ENCODE measurements around the gene BTN2A1.
"Not testable (repeated sequence)": the region's sequence is repeated elsewhere in the genome, so short reads cannot be mapped to it uniquely, and the experiment has no call there.

The BTN2A1 gene

DNA sequence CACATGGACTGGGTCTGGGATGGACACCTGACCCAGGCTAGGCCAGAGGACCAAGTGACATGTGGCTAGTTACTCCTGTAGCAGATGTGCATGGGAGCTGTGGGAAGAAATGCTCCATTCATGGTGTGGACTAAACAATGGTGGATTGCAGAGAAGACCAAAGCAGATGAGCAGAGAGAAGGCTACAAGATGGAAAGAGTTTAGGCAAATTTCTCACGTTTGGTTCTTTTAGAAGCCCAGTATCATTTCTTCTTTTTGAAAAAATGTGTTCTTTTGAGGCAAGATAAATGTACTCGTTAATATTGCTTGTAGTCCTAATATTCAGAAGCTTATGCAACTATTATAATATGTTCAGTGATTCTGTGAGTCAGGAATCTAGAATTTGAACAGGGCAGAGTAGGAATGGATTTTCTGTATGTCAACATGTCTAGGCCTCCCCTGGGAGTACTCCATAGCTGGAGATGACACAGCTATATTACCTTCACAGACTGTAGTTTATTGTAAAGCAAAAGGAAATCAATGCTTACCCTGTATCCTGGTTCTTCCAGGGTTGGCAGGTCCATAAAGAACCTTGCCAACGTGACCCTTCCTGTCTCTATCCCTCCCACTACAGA, 2.3 kb upstream of the BTN2A1 start:
- H2AFZ ChIP-seq (ENCODE audit: insufficient read depth, low read length, poor library complexity) = no peak overlapping the region
- no peaks in the 10 kb centered on the region for H3K27me3 ChIP-seq (ENCODE audit: insufficient read depth, low read length)
- no peak overlapping the region for H3K4ac ChIP-seq (ENCODE audit: low read depth, low read length)
- H3K23ac ChIP-seq (ENCODE audit: low read length) = no peak overlapping the region
- no peak overlapping the region for H4K91ac ChIP-seq (ENCODE audit: low read depth, low read length)
- WGBS (ENCODE audit: extremely low coverage, insufficient coverage, insufficient read length) = no CpG with 5 or more reads among the region's 3 CpGs
- no peaks in the 10 kb centered on the region for H3K9me3 ChIP-seq (ENCODE audit: insufficient read depth, low read depth, low read length)
- no peak overlapping the region for H2BK5ac ChIP-seq (ENCODE audit: low read depth, low read length, poor library complexity)
- no peak overlapping the region for H2BK12ac ChIP-seq (ENCODE audit: low read length)
- no peak overlapping the region for H3K27ac ChIP-seq (ENCODE audit: low read depth, low read length)
- H3K18ac ChIP-seq (ENCODE audit: low read length) = no peak overlapping the region
- H3K79me1 ChIP-seq (ENCODE audit: low read length) = peaks cover 8% of the 10 kb centered on the region
- H3K4me2 ChIP-seq (ENCODE audit: low read length) = no peak overlapping the region
- H4K12ac ChIP-seq (ENCODE audit: low read depth, low read length) = no peak overlapping the region
- no peak overlapping the region for H2BK120ac ChIP-seq (ENCODE audit: insufficient read depth, low read length, poor library complexity)
- H3K79me2 ChIP-seq (ENCODE audit: control insufficient read depth, insufficient read depth, low read length, poor library complexity) = peaks cover 4% of the 10 kb centered on the region
- H4K8ac ChIP-seq (ENCODE audit: low read depth, low read length) = no peak overlapping the region
- H2AK5ac ChIP-seq (ENCODE audit: low read length) = no peak overlapping the region
- no peak overlapping the region for H3K4me3 ChIP-seq (ENCODE audit: low read depth, low read length)
- peaks cover 5 to 6% of the 10 kb centered on the region in 2 experiments for H3K4me1 ChIP-seq (ENCODE audit: control insufficient read depth in 1 of 2, insufficient read depth in 2 of 2, low read length in 2 of 2)
- no peak overlapping the region for H3K14ac ChIP-seq (ENCODE audit: low read length)
- no peak for DNase-seq
- H3K9ac ChIP-seq (ENCODE audit: low read length) = no peak overlapping the region
- peaks cover 10% of the 10 kb centered on the region in 2 experiments for H3K36me3 ChIP-seq (ENCODE audit: control insufficient read depth in 1 of 2, insufficient read depth in 2 of 2, low read length in 2 of 2)

GRCh38 chr6:26457264-26457805, 420 bp upstream of the BTN2A1 start:
- no peak overlapping the region for H3K9ac ChIP-seq (ENCODE audit: low read length)
- H2AFZ ChIP-seq (ENCODE audit: insufficient read depth, low read length, poor library complexity) = peak overlapping the region; percentile 85
- H2BK5ac ChIP-seq (ENCODE audit: low read depth, low read length, poor library complexity) = no peak overlapping the region
- no peak overlapping the region for H2AK5ac ChIP-seq (ENCODE audit: low read length)
- H3K79me2 ChIP-seq (ENCODE audit: control insufficient read depth, insufficient read depth, low read length, poor library complexity) = peaks cover 4% of the 10 kb centered on the region
- peak overlapping the region; percentile 25 for H3K18ac ChIP-seq (ENCODE audit: low read length)
- H3K27ac ChIP-seq (ENCODE audit: low read depth, low read length) = no peak overlapping the region
- peak overlapping the region; percentile 72 for H3K4me2 ChIP-seq (ENCODE audit: low read length)
- no peak overlapping the region for H4K12ac ChIP-seq (ENCODE audit: low read depth, low read length)
- H3K9me3 ChIP-seq (ENCODE audit: insufficient read depth, low read depth, low read length) = no peaks in the 10 kb centered on the region
- WGBS (ENCODE audit: extremely low coverage, insufficient coverage, insufficient read length) = no CpG with 5 or more reads among the region's 9 CpGs
- no peak overlapping the region for H3K23ac ChIP-seq (ENCODE audit: low read length)
- H3K4ac ChIP-seq (ENCODE audit: low read depth, low read length) = peak overlapping the region; percentile 70
- no peak for DNase-seq
- no peak overlapping the region for H3K4me3 ChIP-seq (ENCODE audit: low read depth, low read length)
- no peak overlapping the region for H2BK12ac ChIP-seq (ENCODE audit: low read length)
- peak overlapping the region; percentile 36 for H4K91ac ChIP-seq (ENCODE audit: low read depth, low read length)
- H3K14ac ChIP-seq (ENCODE audit: low read length) = peak overlapping the region; percentile 33
- peak overlapping the region; percentile 79 for H4K8ac ChIP-seq (ENCODE audit: low read depth, low read length)
- H3K79me1 ChIP-seq (ENCODE audit: low read length) = peaks cover 8% of the 10 kb centered on the region
- peaks cover 15 to 20% of the 10 kb centered on the region in 2 experiments for H3K36me3 ChIP-seq (ENCODE audit: control insufficient read depth in 1 of 2, insufficient read depth in 2 of 2, low read length in 2 of 2)
- peaks cover 5 to 6% of the 10 kb centered on the region in 2 experiments for H3K4me1 ChIP-seq (ENCODE audit: control insufficient read depth in 1 of 2, insufficient read depth in 2 of 2, low read length in 2 of 2)
- no peaks in the 10 kb centered on the region for H3K27me3 ChIP-seq (ENCODE audit: insufficient read depth, low read length)
- H2BK120ac ChIP-seq (ENCODE audit: insufficient read depth, low read length, poor library complexity) = peak overlapping the region; percentile 26

DNA sequence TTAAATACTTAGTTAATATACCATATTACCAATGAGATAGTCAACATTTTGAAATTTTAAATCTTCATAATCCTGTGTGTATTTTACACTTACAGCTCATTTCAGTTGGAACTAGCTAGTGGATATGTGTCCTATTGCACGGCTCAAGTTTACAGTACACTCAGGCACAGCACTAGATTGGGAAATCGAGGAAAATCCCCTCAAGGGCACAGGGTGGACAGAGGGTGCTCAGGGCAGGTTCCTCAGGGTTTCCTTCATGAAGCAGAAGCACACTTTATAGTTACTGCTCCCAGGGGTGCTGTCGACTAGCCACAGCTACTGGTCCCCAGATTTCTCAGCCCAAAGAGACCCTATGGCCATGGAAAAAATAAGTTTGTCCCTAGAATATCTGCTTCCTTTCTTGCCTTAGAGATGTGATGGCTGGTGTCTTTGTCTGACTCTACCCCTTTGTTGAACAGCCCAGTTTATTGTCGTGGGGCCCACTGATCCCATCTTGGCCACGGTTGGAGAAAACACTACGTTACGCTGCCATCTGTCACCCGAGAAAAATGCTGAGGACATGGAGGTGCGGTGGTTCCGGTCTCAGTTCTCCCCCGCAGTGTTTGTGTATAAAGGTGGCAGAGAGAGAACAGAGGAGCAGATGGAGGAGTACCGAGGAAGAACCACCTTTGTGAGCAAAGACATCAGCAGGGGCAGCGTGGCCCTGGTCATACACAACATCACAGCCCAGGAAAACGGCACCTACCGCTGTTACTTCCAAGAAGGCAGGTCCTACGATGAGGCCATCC, 1.5 kb downstream of the BTN2A1 start:
- DNase-seq = peak in 1 of 2 donors; percentile 23
- WGBS (ENCODE audit: extremely low coverage, insufficient coverage, insufficient read length) = no CpG with 5 or more reads among the region's 16 CpGs
- H4K8ac ChIP-seq (ENCODE audit: low read depth, low read length) = no peak overlapping the region

GRCh38 chr6:26461353-26461752, 3.6 kb downstream of the BTN2A1 start:
- H3K27me3 ChIP-seq (ENCODE audit: insufficient read depth, low read length); H3K4me1 ChIP-seq (ENCODE audit: control insufficient read depth in 1 of 2, insufficient read depth in 2 of 2, low read length in 2 of 2); H3K9ac ChIP-seq (ENCODE audit: low read length); H3K4ac ChIP-seq (ENCODE audit: low read depth, low read length); H4K8ac ChIP-seq (ENCODE audit: low read depth, low read length); H3K4me3 ChIP-seq (ENCODE audit: low read depth, low read length); H2AK5ac ChIP-seq (ENCODE audit: low read length); H3K23ac ChIP-seq (ENCODE audit: low read length); H3K79me2 ChIP-seq (ENCODE audit: control insufficient read depth, insufficient read depth, low read length, poor library complexity); DNase-seq; H4K12ac ChIP-seq (ENCODE audit: low read depth, low read length); H2BK120ac ChIP-seq (ENCODE audit: insufficient read depth, low read length, poor library complexity); H2BK12ac ChIP-seq (ENCODE audit: low read length); H2BK5ac ChIP-seq (ENCODE audit: low read depth, low read length, poor library complexity); H2AFZ ChIP-seq (ENCODE audit: insufficient read depth, low read length, poor library complexity); H4K91ac ChIP-seq (ENCODE audit: low read depth, low read length); H3K27ac ChIP-seq (ENCODE audit: low read depth, low read length); H3K79me1 ChIP-seq (ENCODE audit: low read length); H3K9me3 ChIP-seq (ENCODE audit: insufficient read depth, low read depth, low read length); H3K18ac ChIP-seq (ENCODE audit: low read length); H3K4me2 ChIP-seq (ENCODE audit: low read length); H3K14ac ChIP-seq (ENCODE audit: low read length): not testable (repeated sequence)
- no CpG with 5 or more reads among the region's 5 CpGs for WGBS (ENCODE audit: extremely low coverage, insufficient coverage, insufficient read length)
- H3K36me3 ChIP-seq (ENCODE audit: control insufficient read depth in 1 of 2, insufficient read depth in 2 of 2, low read length in 2 of 2) = peaks cover 35 to 57% of the 10 kb centered on the region in 2 experiments

More for the DNA sequence above, 1.5 kb downstream of the BTN2A1 start:
- Histone ChIP-seq H3K4ac (ENCODE audit: low read depth, low read length) (no peak overlapping the region), H3K4me1 (ENCODE audit: control insufficient read depth in 1 of 2, insufficient read depth in 2 of 2, low read length in 2 of 2) (peaks cover 5 to 6% of the 10 kb centered on the region in 2 experiments), H3K27me3 (ENCODE audit: insufficient read depth, low read length) (no peaks in the 10 kb centered on the region), H3K18ac (ENCODE audit: low read length) (no peak overlapping the region), H3K14ac (ENCODE audit: low read length) (no peak overlapping the region), H3K4me2 (ENCODE audit: low read length) (no peak overlapping the region), H2BK120ac (ENCODE audit: insufficient read depth, low read length, poor library complexity) (no peak overlapping the region), H4K12ac (ENCODE audit: low read depth, low read length) (no peak overlapping the region), H3K79me2 (ENCODE audit: control insufficient read depth, insufficient read depth, low read length, poor library complexity) (peaks cover 4% of the 10 kb centered on the region), H3K36me3 (ENCODE audit: control insufficient read depth in 1 of 2, insufficient read depth in 2 of 2, low read length in 2 of 2) (peaks cover 24 to 36% of the 10 kb centered on the region in 2 experiments), H2AFZ (ENCODE audit: insufficient read depth, low read length, poor library complexity) (no peak overlapping the region), H3K9me3 (ENCODE audit: insufficient read depth, low read depth, low read length) (no peaks in the 10 kb centered on the region), H3K9ac (ENCODE audit: low read length) (no peak overlapping the region), H2BK5ac (ENCODE audit: low read depth, low read length, poor library complexity) (no peak overlapping the region), H2AK5ac (ENCODE audit: low read length) (no peak overlapping the region), H4K91ac (ENCODE audit: low read depth, low read length) (no peak overlapping the region), H3K23ac (ENCODE audit: low read length) (no peak overlapping the region), H3K4me3 (ENCODE audit: low read depth, low read length) (no peak overlapping the region), H2BK12ac (ENCODE audit: low read length) (no peak overlapping the region), H3K27ac (ENCODE audit: low read depth, low read length) (no peak overlapping the region), H3K79me1 (ENCODE audit: low read length) (peaks cover 8% of the 10 kb centered on the region)
